ENCODE measurements around the gene B3GALT6. TPM values are rescaled to one million over a fixed set of nuclear protein-coding genes. Genes with fewer than 3 reads are reported as not detected.

B3GALT6 gene
- total RNA-seq, 2 experiments from 2014 or later, result 17.5 to 18.9 TPM

- DNase-seq, result no peak
Observed at GRCh38 chr1:1198423-1199140, 33.5 kb upstream of the B3GALT6 start.

GRCh38 chr1:1199141-1199960 is 32.7 kb upstream of the B3GALT6 start:
- H3K27ac Mint-ChIP-seq, result peak overlapping the region; percentile 20
- peaks cover 4% of the 10 kb centered on the region for H3K9me3 Mint-ChIP-seq
- H3K36me3 Mint-ChIP-seq, result no peaks in the 10 kb centered on the region
- H3K4me1 Mint-ChIP-seq, result peaks cover 7% of the 10 kb centered on the region
- peak overlapping the region; percentile 22 for H3K4me3 Mint-ChIP-seq
- DNase-seq, result no peak
- H3K27me3 Mint-ChIP-seq, result no peaks in the 10 kb centered on the region

More at GRCh38 chr1:1198423-1199140, 33.5 kb upstream of the B3GALT6 start:
- H3K27ac Mint-ChIP-seq, result no peak overlapping the region
- H3K36me3 Mint-ChIP-seq, result no peaks in the 10 kb centered on the region
- H3K4me3 Mint-ChIP-seq, result no peak overlapping the region
- peaks cover 7% of the 10 kb centered on the region for H3K4me1 Mint-ChIP-seq
- no peaks in the 10 kb centered on the region for H3K27me3 Mint-ChIP-seq
- H3K9me3 Mint-ChIP-seq, result peaks cover 4% of the 10 kb centered on the region

GRCh38 chr1:1199961-1200875 is 31.8 kb upstream of the B3GALT6 start:
- Mint-ChIP-seq H3K27me3 (no peaks in the 10 kb centered on the region), H3K27ac (peak overlapping the region; percentile 76), H3K9me3 (no peaks in the 10 kb centered on the region), H3K36me3 (no peaks in the 10 kb centered on the region), H3K4me3 (peak overlapping the region; percentile 64), H3K4me1 (peaks cover 7% of the 10 kb centered on the region)
- no peak for DNase-seq

- Mint-ChIP-seq H3K9me3 (no peaks in the 10 kb centered on the region), H3K27me3 (no peaks in the 10 kb centered on the region), H3K4me3 (peak overlapping the region; percentile 64), H3K4me1 (peaks cover 10% of the 10 kb centered on the region), H3K27ac (peak overlapping the region; percentile 76), H3K36me3 (no peaks in the 10 kb centered on the region)
- DNase-seq, result peak; percentile 93
Observed at GRCh38 chr1:1200876-1201810, 30.9 kb upstream of the B3GALT6 start.

- Mint-ChIP-seq H3K9me3 (no peaks in the 10 kb centered on the region), H3K4me1 (peaks cover 16% of the 10 kb centered on the region), H3K27me3 (no peaks in the 10 kb centered on the region), H3K4me3 (no peak overlapping the region), H3K36me3 (no peaks in the 10 kb centered on the region), H3K27ac (no peak overlapping the region)
- no peak for DNase-seq
Observed at GRCh38 chr1:1202831-1203560, 29.0 kb upstream of the B3GALT6 start.

GRCh38 chr1:1203561-1204424 is 28.2 kb upstream of the B3GALT6 start:
- H3K4me1 Mint-ChIP-seq, result peaks cover 21% of the 10 kb centered on the region
- no peaks in the 10 kb centered on the region for H3K36me3 Mint-ChIP-seq
- H3K9me3 Mint-ChIP-seq, result no peaks in the 10 kb centered on the region
- H3K27me3 Mint-ChIP-seq, result no peaks in the 10 kb centered on the region
- no peak overlapping the region for H3K4me3 Mint-ChIP-seq
- no peak overlapping the region for H3K27ac Mint-ChIP-seq
- no peak for DNase-seq

- Mint-ChIP-seq H3K4me3 (peak overlapping the region; percentile 47), H3K36me3 (no peaks in the 10 kb centered on the region), H3K4me1 (peaks cover 25% of the 10 kb centered on the region), H3K9me3 (no peaks in the 10 kb centered on the region), H3K27ac (no peak overlapping the region), H3K27me3 (no peaks in the 10 kb centered on the region)
- DNase-seq, result no peak
Observed at GRCh38 chr1:1204425-1204920, 27.6 kb upstream of the B3GALT6 start.

GRCh38 chr1:1204998-1205768 is 26.9 kb upstream of the B3GALT6 start:
- Mint-ChIP-seq H3K27ac (no peak overlapping the region), H3K9me3 (no peaks in the 10 kb centered on the region), H3K36me3 (no peaks in the 10 kb centered on the region), H3K27me3 (no peaks in the 10 kb centered on the region), H3K4me3 (peak overlapping the region; percentile 77), H3K4me1 (peaks cover 25% of the 10 kb centered on the region)
- no peak for DNase-seq

GRCh38 chr1:1205769-1206375 is 26.2 kb upstream of the B3GALT6 start:
- Mint-ChIP-seq H3K4me1 (peaks cover 23% of the 10 kb centered on the region), H3K9me3 (no peaks in the 10 kb centered on the region), H3K36me3 (peaks cover 1% of the 10 kb centered on the region), H3K4me3 (peak overlapping the region; percentile 78), H3K27ac (no peak overlapping the region), H3K27me3 (no peaks in the 10 kb centered on the region)
- DNase-seq, result no peak

- no peaks in the 10 kb centered on the region for H3K27me3 Mint-ChIP-seq
- peak within 1 kb of the TSS; percentile 67 for H3K27ac Mint-ChIP-seq
- H3K9me3 Mint-ChIP-seq, result no peaks in the 10 kb centered on the region
Observed at GRCh38 chr1:1206376-1206965, 25.6 kb upstream of the B3GALT6 start, which contains the start of gene TNFRSF18. TNFRSF18 (minus strand) TSS chr1:1206592; CDS start chr1:1206571, 21 bp downstream.

GRCh38 chr1:1206966-1207531 is 25.0 kb upstream of the B3GALT6 start:
- no peak for DNase-seq

More at GRCh38 chr1:1206376-1206965, 25.6 kb upstream of the B3GALT6 start, which contains the start of gene TNFRSF18:
- Mint-ChIP-seq H3K4me3 (peak within 1 kb of the TSS; percentile 78), H3K4me1 (peaks cover 26% of the 10 kb centered on the region), H3K36me3 (peaks cover 5% of the 10 kb centered on the region)
- DNase-seq, result peak; percentile 56

More at GRCh38 chr1:1206966-1207531, 25.0 kb upstream of the B3GALT6 start:
- Mint-ChIP-seq H3K27me3 (no peaks in the 10 kb centered on the region), H3K36me3 (peaks cover 5% of the 10 kb centered on the region), H3K4me3 (peak overlapping the region; percentile 78), H3K9me3 (no peaks in the 10 kb centered on the region), H3K4me1 (peaks cover 26% of the 10 kb centered on the region), H3K27ac (peak overlapping the region; percentile 67)

Data from activated naive CD8-positive, alpha-beta T cell treated with anti-CD3 and anti-CD28 coated beads for 36 hours (primary cell).